GM19043 (cell line): Measurements from ENCODE around the gene PSMD6.

ENCODE experiments used
- ATAC-seq: cut with Tn5 transposase; IDR thresholded peaks from one replicate; pipeline ENCODE4 v1.9.1; 2021; ENCODE audit warnings: low read depth; ENCODE audit not compliant: unreplicated experiment

Gene PSMD6

GRCh38 chr3:64046996-64047594, 23.8 kb upstream of the PSMD6 start:
- no peak for ATAC-seq

DNA sequence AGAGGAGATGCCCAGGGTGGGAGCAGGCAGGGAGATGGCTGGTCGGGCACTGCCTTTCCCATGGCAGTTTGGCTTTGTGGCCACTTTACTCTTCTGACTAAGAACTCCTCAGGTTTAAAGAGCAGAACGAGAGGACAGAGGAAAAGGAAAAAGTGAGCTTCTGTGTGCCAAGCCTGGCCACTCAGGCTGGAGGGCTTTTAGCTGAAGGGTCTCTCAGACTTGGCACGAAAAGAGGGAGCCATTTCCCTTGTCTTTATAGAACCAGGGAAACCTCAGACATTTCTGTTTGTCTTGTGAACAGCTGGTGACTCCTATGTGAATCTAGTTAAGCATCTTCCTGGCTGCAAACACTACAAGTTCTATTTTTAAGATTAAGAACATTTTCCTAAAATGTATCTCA, 23.3 kb upstream of the PSMD6 start:
- ATAC-seq = no peak

- ATAC-seq = no peak
These were observed 19.7 kb upstream of the PSMD6 start for GRCh38 chr3:64042952-64043351.

DNA sequence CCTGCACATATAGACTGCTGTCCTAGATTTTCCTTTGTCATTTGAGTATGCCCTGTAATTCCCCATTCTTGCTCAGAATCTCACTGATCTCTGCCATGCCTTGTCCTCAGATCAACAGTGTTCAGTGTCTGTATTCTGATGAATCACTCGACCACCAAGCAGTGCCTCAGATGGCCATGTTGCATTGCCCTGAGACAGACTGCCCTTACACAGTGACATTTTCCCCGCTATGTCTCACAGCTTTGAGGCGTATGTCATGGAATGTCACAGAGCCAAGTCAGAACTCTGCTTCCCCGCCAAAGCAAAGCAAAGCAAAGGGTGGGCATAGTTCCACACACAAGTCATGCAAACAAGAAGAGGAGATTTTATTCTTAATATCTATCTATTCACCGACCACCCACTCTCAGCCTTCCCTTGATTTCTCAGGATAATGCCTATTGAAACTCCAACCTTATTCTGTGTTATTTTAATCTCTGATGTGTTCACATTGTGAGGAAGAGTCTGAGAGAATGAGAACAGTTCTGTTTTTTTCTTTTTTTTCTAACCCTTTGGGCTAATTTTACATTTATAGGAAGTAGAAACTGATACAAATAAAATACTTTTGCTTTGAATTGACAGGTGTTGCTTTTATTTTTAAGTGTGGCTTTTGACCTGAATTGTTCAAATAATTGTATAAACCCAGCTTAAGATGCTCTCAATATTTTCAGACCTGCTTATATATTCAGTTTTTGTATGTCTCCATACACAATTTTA, 16.9 kb upstream of the PSMD6 start:
- ATAC-seq = no peak

GRCh38 chr3:64039332-64039731, 16.0 kb upstream of the PSMD6 start:
- no peak for ATAC-seq

DNA sequence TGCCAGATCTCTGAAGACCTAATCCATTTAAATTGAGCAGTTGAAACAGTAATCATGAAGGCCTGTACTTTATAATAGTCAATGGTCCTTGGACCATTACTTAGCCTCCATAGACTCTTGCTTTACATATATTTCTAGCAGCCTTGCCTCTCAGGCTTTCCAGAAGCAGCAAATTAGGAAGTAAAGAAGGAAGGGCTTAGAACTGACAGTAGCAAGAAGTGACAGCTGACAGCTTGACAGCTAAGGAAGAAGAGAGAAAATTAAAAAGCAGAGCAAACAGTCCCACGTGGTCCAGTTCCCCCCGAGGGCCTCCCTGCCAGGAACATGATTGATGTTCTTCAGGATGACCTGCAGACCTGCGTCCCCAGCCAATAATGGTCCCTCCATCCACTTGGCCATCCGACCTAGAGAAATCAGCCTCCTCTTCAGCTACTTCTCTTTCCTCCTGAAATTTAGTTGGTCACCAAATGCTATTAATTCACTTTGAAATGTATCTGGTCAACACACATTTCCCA, 15.0 kb upstream of the PSMD6 start:
- no peak for ATAC-seq

- no peak for ATAC-seq
These were observed 13.8 kb upstream of the PSMD6 start for GRCh38 chr3:64037084-64037483.

- ATAC-seq = no peak
These were observed 9.8 kb upstream of the PSMD6 start for GRCh38 chr3:64033069-64033468.

GRCh38 chr3:64031540-64032508, 8.5 kb upstream of the PSMD6 start:
- ATAC-seq = no peak

GRCh38 chr3:64030741-64031140, 7.4 kb upstream of the PSMD6 start:
- ATAC-seq = peak; percentile 95

DNA sequence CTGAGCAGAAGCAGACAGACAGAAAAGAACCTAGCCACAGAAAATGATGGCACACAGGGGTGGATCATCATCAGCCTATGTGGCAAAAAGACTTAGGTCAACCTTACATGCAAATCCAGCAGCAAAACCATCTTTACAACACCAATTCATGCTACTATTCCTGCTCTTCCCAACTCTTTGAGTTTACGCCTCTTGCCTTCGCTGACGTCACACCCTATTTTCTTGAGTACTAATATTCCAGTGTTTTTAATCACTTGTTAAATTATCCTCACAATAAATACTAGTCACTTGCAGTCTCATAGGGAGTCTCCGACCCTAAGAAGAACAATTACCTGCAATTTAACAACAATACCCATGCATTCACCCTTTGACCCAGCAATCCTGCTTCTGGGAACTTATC, 6.0 kb upstream of the PSMD6 start:
- no peak for ATAC-seq

- no peak for ATAC-seq
These were observed 5.5 kb upstream of the PSMD6 start for GRCh38 chr3:64028754-64029153.

DNA sequence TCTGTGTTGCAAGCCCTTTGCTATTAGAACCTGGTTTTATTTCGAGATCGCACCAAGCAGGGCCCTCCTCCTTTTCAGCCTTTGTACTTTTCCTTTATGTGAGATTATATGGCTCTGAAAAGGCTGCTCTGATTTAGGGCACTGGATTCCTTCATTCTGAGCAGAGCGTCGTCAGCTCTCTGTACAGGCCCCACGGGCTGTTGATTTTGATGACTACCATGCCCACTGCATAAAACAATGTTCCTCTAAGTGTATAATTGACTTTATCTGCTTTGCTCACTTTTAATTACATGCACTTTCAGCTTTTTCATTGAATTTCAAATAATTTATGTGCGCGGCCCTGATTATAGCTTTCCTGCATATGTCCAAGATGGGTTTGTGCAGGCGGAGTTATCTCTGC, 4.4 kb upstream of the PSMD6 start:
- ATAC-seq = no peak

DNA sequence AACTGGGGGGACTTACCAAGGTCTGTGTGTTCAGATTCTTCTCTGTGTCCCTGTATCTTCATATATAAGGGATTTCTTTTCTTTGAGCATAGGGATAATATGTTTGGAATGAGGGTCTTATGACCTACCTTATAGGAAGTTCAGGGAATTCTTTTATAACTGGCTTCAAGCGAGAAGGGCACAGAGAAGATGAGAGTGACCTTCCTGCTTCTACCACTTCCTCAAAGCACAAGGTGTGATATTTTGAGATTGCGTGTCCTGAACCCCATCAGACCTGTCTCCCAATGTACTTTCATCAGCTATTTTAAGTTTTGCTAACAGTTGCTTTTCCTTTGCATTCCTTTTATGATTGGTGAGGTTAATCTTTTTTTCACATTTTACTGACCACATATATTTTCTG, 3.1 kb upstream of the PSMD6 start:
- no peak for ATAC-seq

GRCh38 chr3:64023861-64024223, 548 bp upstream of the PSMD6 start:
- no peak for ATAC-seq

DNA sequence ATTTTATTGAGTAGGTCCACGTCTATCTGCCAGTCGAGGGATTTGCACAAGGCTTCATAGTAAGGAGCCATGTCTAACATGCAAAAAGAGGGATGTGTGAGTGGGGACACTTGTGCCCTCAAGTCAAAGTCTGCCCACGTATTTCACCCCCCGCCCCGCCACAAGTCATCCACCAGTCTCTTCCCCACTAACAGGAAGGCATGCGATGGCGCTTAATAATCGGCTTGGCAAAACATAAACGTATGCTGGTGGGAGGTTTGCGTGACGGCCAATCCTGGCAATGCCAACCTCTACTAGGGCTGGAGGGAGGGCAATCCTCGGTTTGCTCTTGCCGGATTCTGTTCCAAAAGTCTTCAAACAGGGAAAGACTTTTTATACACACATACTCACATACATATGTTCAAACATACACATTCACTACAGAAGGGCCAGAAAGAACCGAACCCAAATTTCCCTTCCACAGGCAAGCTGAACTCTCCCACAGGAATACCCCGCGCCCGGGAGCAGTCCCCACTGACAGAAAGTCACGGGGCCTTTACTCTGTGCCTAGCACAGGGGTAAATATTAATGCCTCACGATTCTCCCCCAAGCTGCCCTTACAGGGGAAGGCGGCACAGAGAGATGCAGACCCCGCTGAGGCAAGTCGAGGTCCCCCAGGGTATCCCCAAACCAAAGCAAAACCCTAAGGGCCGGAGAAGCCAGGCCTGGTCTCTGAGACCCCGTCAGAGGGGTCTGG, 675 bp downstream of the PSMD6 start:
- no peak for ATAC-seq

GRCh38 chr3:64021922-64022321, 1.4 kb downstream of the PSMD6 start:
- no peak for ATAC-seq

- no peak for ATAC-seq
These were observed 3.4 kb downstream of the PSMD6 start for GRCh38 chr3:64019879-64020278.

- no peak for ATAC-seq
These were observed 4.0 kb downstream of the PSMD6 start for GRCh38 chr3:64019271-64019670.

GRCh38 chr3:64016941-64017620, 6.2 kb downstream of the PSMD6 start:
- no peak for ATAC-seq
